Measurements from ENCODE around the gene FAM83G.

Gene FAM83G

DNA sequence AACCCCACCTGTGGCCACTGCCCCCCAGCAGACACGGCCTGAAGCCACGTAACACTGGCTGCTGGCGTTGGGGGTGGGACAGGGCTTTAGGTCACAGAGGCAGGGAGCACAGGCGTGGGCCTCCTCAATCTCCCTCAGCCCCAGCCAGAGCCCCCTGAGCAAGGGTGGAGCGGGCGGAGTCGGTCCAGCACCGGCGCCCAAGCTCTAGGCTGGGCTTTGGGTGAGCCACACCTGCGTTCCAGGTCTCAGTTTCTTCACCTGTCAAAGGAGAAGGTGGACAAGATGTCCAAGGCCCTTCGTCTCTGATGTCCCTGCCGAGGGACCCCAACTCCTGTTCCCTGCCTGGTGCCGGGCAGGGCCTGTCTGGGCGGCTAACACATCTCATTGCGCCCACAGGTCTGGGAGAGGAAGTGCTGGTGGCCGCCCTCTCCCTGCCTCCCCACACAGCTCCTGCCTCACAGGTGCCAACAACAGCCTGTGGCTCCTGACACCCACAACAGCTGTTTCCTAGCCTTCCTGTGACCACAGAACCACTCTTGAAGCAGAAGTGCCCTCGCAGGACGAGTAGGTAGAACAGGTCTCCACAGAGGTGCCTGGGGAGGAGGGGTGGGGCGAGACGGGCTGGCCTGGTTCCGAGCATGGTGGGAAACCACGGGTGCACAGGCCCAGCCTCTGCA lies 12.0 kb downstream of the FAM83G start:
- no peak overlapping the region for H3K4me3 Mint-ChIP-seq
- DNase-seq = no peak
- peaks cover 9% of the 10 kb centered on the region for H3K4me1 Mint-ChIP-seq
- no peak overlapping the region for H3K27ac Mint-ChIP-seq
- H3K27me3 Mint-ChIP-seq (ENCODE audit: low read depth, poor library complexity) = peaks cover 8% of the 10 kb centered on the region
- H3K9me3 Mint-ChIP-seq = peaks cover 26% of the 10 kb centered on the region
- H3K36me3 Mint-ChIP-seq (ENCODE audit: low read depth) = peaks cover 27% of the 10 kb centered on the region
- TF ChIP-seq CTCF (IDR thresholded peaks at IDR 0.05) = no peak

GRCh38 chr17:18991531-18992315 lies 12.8 kb downstream of the FAM83G start:
- Mint-ChIP-seq H3K4me3 (no peak overlapping the region), H3K27me3 (ENCODE audit: low read depth, poor library complexity) (peaks cover 5% of the 10 kb centered on the region), H3K36me3 (ENCODE audit: low read depth) (peaks cover 24% of the 10 kb centered on the region), H3K4me1 (peaks cover 11% of the 10 kb centered on the region), H3K9me3 (peaks cover 23% of the 10 kb centered on the region), H3K27ac (no peak overlapping the region)
- DNase-seq = no peak
- no peak for TF ChIP-seq CTCF (IDR thresholded peaks at IDR 0.05)

DNA sequence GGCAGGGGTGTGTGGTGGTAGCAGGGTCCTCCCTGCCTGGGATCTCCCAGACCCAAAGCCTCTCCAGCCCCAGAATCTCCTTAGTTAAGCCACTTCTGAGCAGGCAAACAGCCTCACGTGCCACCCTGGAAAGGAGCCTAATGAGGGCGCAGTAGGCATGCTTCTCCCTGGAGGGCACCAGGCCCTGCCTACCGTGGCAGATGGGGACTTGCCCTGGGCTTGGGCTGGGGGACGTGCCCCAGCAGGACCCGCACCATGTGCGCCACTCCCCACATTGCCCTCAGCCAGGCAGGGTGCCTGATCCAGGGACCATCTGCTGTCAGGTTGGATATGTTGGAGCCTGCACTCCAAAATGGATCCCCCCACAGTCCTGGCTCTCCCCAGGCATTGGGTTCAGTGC lies 14.2 kb downstream of the FAM83G start:
- DNase-seq = no peak
- Mint-ChIP-seq H3K36me3 (ENCODE audit: low read depth) (peaks cover 10% of the 10 kb centered on the region), H3K9me3 (peaks cover 11% of the 10 kb centered on the region), H3K4me3 (no peak overlapping the region), H3K27me3 (ENCODE audit: low read depth, poor library complexity) (peaks cover 3% of the 10 kb centered on the region), H3K27ac (no peak overlapping the region), H3K4me1 (peaks cover 21% of the 10 kb centered on the region)
- TF ChIP-seq CTCF (IDR thresholded peaks at IDR 0.05) = no peak

- no peak for TF ChIP-seq CTCF (IDR thresholded peaks at IDR 0.05)
- H3K27me3 Mint-ChIP-seq (ENCODE audit: low read depth, poor library complexity) = no peaks in the 10 kb centered on the region
- H3K4me3 Mint-ChIP-seq = no peak overlapping the region
- no peak overlapping the region for H3K27ac Mint-ChIP-seq
- H3K9me3 Mint-ChIP-seq = no peaks in the 10 kb centered on the region
- H3K36me3 Mint-ChIP-seq (ENCODE audit: low read depth) = no peaks in the 10 kb centered on the region
- DNase-seq = no peak
- peaks cover 13% of the 10 kb centered on the region for H3K4me1 Mint-ChIP-seq
Measured at GRCh38 chr17:18988546-18989173, 15.9 kb downstream of the FAM83G start.

GRCh38 chr17:18987862-18988545 lies 16.6 kb downstream of the FAM83G start:
- Mint-ChIP-seq H3K4me3 (no peak overlapping the region), H3K27ac (no peak overlapping the region), H3K4me1 (peaks cover 12% of the 10 kb centered on the region), H3K27me3 (ENCODE audit: low read depth, poor library complexity) (peaks cover 3% of the 10 kb centered on the region), H3K9me3 (no peaks in the 10 kb centered on the region), H3K36me3 (ENCODE audit: low read depth) (no peaks in the 10 kb centered on the region)
- TF ChIP-seq CTCF (IDR thresholded peaks at IDR 0.05) = no peak
- no peak for DNase-seq

Measured in nephron progenitor cell (in vitro differentiated cells).